ENCODE results near the gene FCHO2. TPM values are rescaled to one million over a fixed set of nuclear protein-coding genes. Genes with fewer than 3 reads are reported as not detected.

FCHO2 gene
- total RNA-seq, 1 donor from 2014 or later: 17.7 TPM

GRCh38 chr5:73125289-73125688 is 169.4 kb downstream of the FCHO2 start:
- H2AFZ ChIP-seq (replicated peaks): no peak overlapping the region
- no peak overlapping the region for H3K27ac ChIP-seq
- H3K4me3 ChIP-seq: no peak overlapping the region
- peaks cover 17% of the 10 kb centered on the region for H3K27me3 Mint-ChIP-seq (ENCODE audit: insufficient read depth, low read depth)
- H3K9me3 ChIP-seq (ENCODE audit: low read depth): no peaks in the 10 kb centered on the region
- H3K9ac ChIP-seq: no peak overlapping the region
- no peaks in the 10 kb centered on the region for H3K79me2 ChIP-seq (ENCODE audit: low read depth)
- no peaks in the 10 kb centered on the region for H3K36me3 Mint-ChIP-seq
- peaks cover 46% of the 10 kb centered on the region for H3K27me3 ChIP-seq
- H3K4me2 ChIP-seq: no peak overlapping the region
- no peak for DNase-seq (ENCODE audit: low spot score)
- no peak for TF ChIP-seq EZH2phosphoT487 (IDR thresholded peaks at IDR 0.05)
- TF ChIP-seq EZH2 (IDR thresholded peaks at IDR 0.05): no peak
- no peak for TF ChIP-seq CTCF (IDR thresholded peaks at IDR 0.05)
- H3K4me1 ChIP-seq: no peaks in the 10 kb centered on the region
- H3K4me1 Mint-ChIP-seq: peaks cover 4% of the 10 kb centered on the region
- no peaks in the 10 kb centered on the region for H3K9me3 Mint-ChIP-seq
- no peaks in the 10 kb centered on the region for H3K36me3 ChIP-seq
- H3K27ac Mint-ChIP-seq: no peak overlapping the region
- H3K4me3 Mint-ChIP-seq: no peak overlapping the region
- H3F3A ChIP-seq (ENCODE audit: low read depth): no peaks in the 10 kb centered on the region
- H4K20me1 ChIP-seq (ENCODE audit: low read depth): no peaks in the 10 kb centered on the region

GRCh38 chr5:73126381-73126780 is 170.5 kb downstream of the FCHO2 start:
- H3K27me3 ChIP-seq: peaks cover 35% of the 10 kb centered on the region
- TF ChIP-seq EZH2phosphoT487 (IDR thresholded peaks at IDR 0.05) (no peak), CTCF (IDR thresholded peaks at IDR 0.05) (no peak), EZH2 (IDR thresholded peaks at IDR 0.05) (no peak)
- no peak overlapping the region for H2AFZ ChIP-seq (replicated peaks)
- no peaks in the 10 kb centered on the region for H3F3A ChIP-seq (ENCODE audit: low read depth)
- no peaks in the 10 kb centered on the region for H3K36me3 ChIP-seq
- Mint-ChIP-seq H3K4me1 (no peaks in the 10 kb centered on the region), H3K36me3 (no peaks in the 10 kb centered on the region), H3K27me3 (ENCODE audit: insufficient read depth, low read depth) (peaks cover 12% of the 10 kb centered on the region), H3K27ac (no peak overlapping the region), H3K9me3 (no peaks in the 10 kb centered on the region), H3K4me3 (no peak overlapping the region)
- H3K79me2 ChIP-seq (ENCODE audit: low read depth): no peaks in the 10 kb centered on the region
- H3K9ac ChIP-seq: no peak overlapping the region
- H3K4me2 ChIP-seq: no peak overlapping the region
- no peak for DNase-seq (ENCODE audit: low spot score)
- no peaks in the 10 kb centered on the region for H3K4me1 ChIP-seq
- no peak overlapping the region for H3K4me3 ChIP-seq
- no peaks in the 10 kb centered on the region for H3K9me3 ChIP-seq (ENCODE audit: low read depth)
- no peaks in the 10 kb centered on the region for H4K20me1 ChIP-seq (ENCODE audit: low read depth)
- H3K27ac ChIP-seq: no peak overlapping the region

DNA sequence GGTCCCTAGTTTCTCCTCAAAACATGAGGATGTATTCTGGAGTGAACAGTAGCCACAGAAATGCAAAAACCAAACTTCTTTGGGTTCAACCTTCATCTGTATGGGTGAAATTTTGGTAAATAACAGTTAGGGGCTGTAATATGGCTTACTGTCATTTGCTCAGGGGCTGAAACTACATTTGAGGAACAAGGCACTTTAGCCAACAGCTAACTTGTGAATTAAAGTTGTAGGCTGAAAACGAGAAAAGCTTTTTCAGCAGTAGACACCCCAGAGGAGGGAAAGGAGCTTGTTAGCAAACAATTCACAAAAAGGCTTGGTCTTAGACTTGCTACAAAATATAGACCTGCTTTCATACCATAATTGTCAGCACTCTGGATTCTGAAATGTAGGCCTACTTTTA is 171.1 kb downstream of the FCHO2 start:
- H3K4me3 Mint-ChIP-seq: no peak overlapping the region
- Histone ChIP-seq H4K20me1 (ENCODE audit: low read depth) (no peaks in the 10 kb centered on the region), H3K27ac (no peak overlapping the region), H3K27me3 (peaks cover 29% of the 10 kb centered on the region), H3K4me3 (no peak overlapping the region), H3F3A (ENCODE audit: low read depth) (no peaks in the 10 kb centered on the region), H2AFZ (replicated peaks) (no peak overlapping the region), H3K4me2 (no peak overlapping the region), H3K9ac (no peak overlapping the region), H3K79me2 (ENCODE audit: low read depth) (no peaks in the 10 kb centered on the region), H3K36me3 (no peaks in the 10 kb centered on the region), H3K4me1 (no peaks in the 10 kb centered on the region), H3K9me3 (ENCODE audit: low read depth) (no peaks in the 10 kb centered on the region)
- TF ChIP-seq CTCF (IDR thresholded peaks at IDR 0.05): no peak
- no peak for TF ChIP-seq EZH2 (IDR thresholded peaks at IDR 0.05)
- TF ChIP-seq EZH2phosphoT487 (IDR thresholded peaks at IDR 0.05): no peak
- no peak overlapping the region for H3K27ac Mint-ChIP-seq
- DNase-seq (ENCODE audit: low spot score): no peak
- peaks cover 7% of the 10 kb centered on the region for H3K27me3 Mint-ChIP-seq (ENCODE audit: insufficient read depth, low read depth)
- H3K36me3 Mint-ChIP-seq: no peaks in the 10 kb centered on the region
- no peaks in the 10 kb centered on the region for H3K4me1 Mint-ChIP-seq
- H3K9me3 Mint-ChIP-seq: no peaks in the 10 kb centered on the region

Measured in neural progenitor cell (in vitro differentiated cells).